K562 (cell line): Measurements from ENCODE around the gene UBXN1. TPM values are rescaled to one million over a fixed set of nuclear protein-coding genes. Genes with fewer than 3 reads are reported as not detected.
A peak's percentile ranks its signal among the peaks of the same experiment; 100 is the strongest.

Experiments used
- ATF2 ChIP-seq: sonication (generic); formaldehyde crosslinking; IDR thresholded peaks from 2 replicates; pipeline ENCODE4 v1.8.1; 2022; ENCODE audit warnings: missing genetic modification reagents
- CREB1 ChIP-seq, 2 experiments: sonication (generic) in 1 of 2; formaldehyde crosslinking in 1 of 2; IDR thresholded peaks; 2 replicates each; pipeline versions ENCODE4 v1.6.1 to v1.8.0; 2012 to 2022; ENCODE audit warnings: inconsistent platforms in 1 of 2, mild to moderate bottlenecking in 1 of 2, missing genetic modification reagents in 1 of 2, moderate library complexity in 1 of 2
- DIDO1 ChIP-seq: fragments of 450-650 bp; IDR thresholded peaks from 2 replicates; pipeline ENCODE4 v1.6.1; 2016; ENCODE audit warnings: low read depth, missing biosample characterization, missing genetic modification characterization
- E2F5 ChIP-seq: sonication (generic); formaldehyde crosslinking; IDR thresholded peaks from 2 replicates; pipeline ENCODE4 v1.8.0; 2022; ENCODE audit warnings: mild to moderate bottlenecking, missing genetic modification reagents
- HMGN3 ChIP-seq: IDR thresholded peaks from 2 replicates; pipeline ENCODE4 v1.6.1; 2011; ENCODE audit warnings: borderline replicate concordance, low read depth, mild to moderate bottlenecking, mixed read lengths, low read length; ENCODE audit not compliant: insufficient read length; ENCODE audit errors: extremely low read depth
- KAT2B ChIP-seq: IDR thresholded peaks from one replicate; pipeline ENCODE4 v1.6.1; 2012; ENCODE audit warnings: low read depth, mild to moderate bottlenecking, control low read depth, inconsistent platforms, low read length, moderate library complexity
- MAFG ChIP-seq: fragments of 450-650 bp; conservative IDR thresholded peaks from 2 replicates; pipeline ENCODE4 v1.6.1; 2016; ENCODE audit warnings: missing genetic modification characterization, missing compliant biosample characterization
- MCM3 ChIP-seq: fragments of 450-650 bp; IDR thresholded peaks from 2 replicates; pipeline ENCODE4 v1.6.1; 2016
- MCM7 ChIP-seq, 2 experiments: fragments of 450-650 bp; IDR thresholded peaks; 2 replicates each; pipeline ENCODE4 v1.6.1; 2016 to 2018
- MECOM ChIP-seq: fragments of 250-450 bp; sonication (Bioruptor Pico); IDR thresholded peaks from 2 replicates; pipeline ENCODE4 v1.8.0; 2022; ENCODE audit warnings: inconsistent platforms
- MYNN ChIP-seq, 2 experiments: sonication (generic); formaldehyde crosslinking in 1 of 2; IDR thresholded peaks; 2 replicates each; pipeline versions ENCODE4 v1.5.0 to v1.6.1; 2016 to 2020; ENCODE audit warnings: antibody characterized with exemption in 1 of 2, missing genetic modification reagents in 1 of 2
- NEUROD1 ChIP-seq: fragments of 150-350 bp; IDR thresholded peaks from 2 replicates; pipeline ENCODE4 v1.6.1; 2014; ENCODE audit warnings: borderline replicate concordance, low read length, low read depth; ENCODE audit not compliant: partially characterized antibody
- NR2F6 ChIP-seq: fragments of 450-650 bp; formaldehyde crosslinking; IDR thresholded peaks from 2 replicates; pipeline ENCODE4 v1.4.0; 2020; ENCODE audit warnings: mild to moderate bottlenecking
- OTX1 ChIP-seq: fragments of 450-650 bp; formaldehyde crosslinking; IDR thresholded peaks from 2 replicates; pipeline ENCODE4 v1.4.0; 2022; ENCODE audit warnings: mild to moderate bottlenecking
- PREB ChIP-seq: sonication (generic); formaldehyde crosslinking; IDR thresholded peaks from 2 replicates; pipeline ENCODE4 v1.8.1; 2023; ENCODE audit warnings: mild to moderate bottlenecking, missing genetic modification reagents
- PTBP1 ChIP-seq: fragments of 200-400 bp; formaldehyde crosslinking; IDR thresholded peaks from 2 replicates; pipeline ENCODE4 v1.6.1; 2017; ENCODE audit warnings: low read depth, low read length
- RCOR1 ChIP-seq, 2 experiments: IDR thresholded peaks; 2 replicates each; pipeline ENCODE4 v1.6.1; 2012; ENCODE audit warnings: low read depth in 2 of 2, low read length in 2 of 2, borderline replicate concordance in 1 of 2, improper control_type of control experiment in 1 of 2
- SIX5 ChIP-seq, 2 experiments: IDR thresholded peaks; 2 replicates each; pipeline ENCODE4 v1.6.1; 2011; ENCODE audit warnings: low read length in 2 of 2, borderline replicate concordance in 1 of 2, low read depth in 1 of 2, mild to moderate bottlenecking in 1 of 2, moderate library complexity in 1 of 2; ENCODE audit not compliant: insufficient read depth in 1 of 2
- SLC30A9 ChIP-seq: fragments of 250-450 bp; sonication (Bioruptor Pico); IDR thresholded peaks from 2 replicates; pipeline ENCODE4 v1.8.0; 2022; ENCODE audit warnings: mild to moderate bottlenecking, moderate library complexity
- SMARCB1 ChIP-seq: IDR thresholded peaks from 2 replicates; pipeline ENCODE4 v1.6.1; 2011; ENCODE audit warnings: improper control_type of control experiment, low read depth; ENCODE audit not compliant: insufficient read length
- TCF7L2 ChIP-seq: fragments of 150-350 bp; IDR thresholded peaks from 2 replicates; pipeline ENCODE4 v1.6.1; 2016; ENCODE audit warnings: low read depth, mild to moderate bottlenecking, low read length, moderate library complexity
- ZC3H11A ChIP-seq: IDR thresholded peaks from 2 replicates; pipeline ENCODE4 v1.6.1; 2012; ENCODE audit warnings: low read depth, low read length, improper control_type of control experiment
- ZNF511 ChIP-seq: sonication (generic); formaldehyde crosslinking; IDR thresholded peaks from 2 replicates; pipeline ENCODE4 v1.8.0; 2022; ENCODE audit warnings: mild to moderate bottlenecking, missing genetic modification reagents
- ZNF79 ChIP-seq: fragments of 250-450 bp; sonication (Bioruptor Pico); IDR thresholded peaks from 2 replicates; pipeline ENCODE4 v1.4.0; 2020; ENCODE audit warnings: low read depth, mild to moderate bottlenecking, moderate library complexity
- ZZZ3 ChIP-seq: fragments of 450-650 bp; IDR thresholded peaks from 2 replicates; pipeline ENCODE4 v1.6.1; 2016; ENCODE audit warnings: antibody characterized with exemption, mild to moderate bottlenecking, moderate library complexity
- polyA plus RNA-seq, 8 experiments: library from polyadenylated mRNA; depleted of rRNA in 4 of 8; stranded (reverse) in 5 of 8; unstranded in 3 of 8; fragments of >200 nt; fragmentation: Nextera tagmentation in 2 of 8; fragmentation: Illumina TruSeq in 1 of 8; extraction: Ambion mirVana in 2 of 8; extraction: Trizol in 1 of 8; gene quantifications; 2 replicates each; pipeline versions ENCODE4 v1.2.1 to v1.2.3, GENCODE V29; 2011 to 2014; ENCODE audit warnings: inconsistent platforms in 1 of 8, missing spikeins in 1 of 8
- total RNA-seq, 7 experiments: library from RNA; depleted of rRNA in 6 of 7; stranded (reverse); fragments of >200 nt in 6 of 7; fragmentation: Illumina TruSeq in 2 of 7; extraction: Trizol in 2 of 7; gene quantifications; 2 replicates each; pipeline versions ENCODE4 v1.2.1 to v1.2.3, GENCODE V29; 2011 to 2021; ENCODE audit warnings: low replicate concordance in 1 of 7

The UBXN1 gene
- total and polyA plus RNA-seq, 9 of the 15 experiments (the other 6 are each of a cell fraction or from before 2014, with no cell fraction given) = 4.8 to 263 (median 99.7) TPM

GRCh38 chr11:62671608-62672389, 7.1 kb downstream of the UBXN1 start, which contains the start of the genes LBHD1 and UQCC3 (continued):
- peak; percentile 75; the same call in 1 of the 2 replicates for TF ChIP-seq DIDO1
- no peak; the same call in 1 of the 2 replicates for TF ChIP-seq CREB1 (IDR thresholded peaks at IDR 0.05)
- TF ChIP-seq CREB1 (CRISPR knock-in tag; IDR thresholded peaks at IDR 0.05) = no peak; the same call in 1 of the 2 replicates
- peak; percentile 64 for TF ChIP-seq HMGN3
- TF ChIP-seq ATF2 = no peak
- TF ChIP-seq ZNF511 = no peak
- no peak; the same call in 1 of the 2 replicates for TF ChIP-seq ZC3H11A
- TF ChIP-seq NR2F6 (CRISPR knock-in tag) = no peak
- TF ChIP-seq SIX5 (IDR thresholded peaks at IDR 0.05; ENCODE audit: borderline replicate concordance in 1 of 2, insufficient read depth in 1 of 2, low read depth in 1 of 2, low read length in 2 of 2) = no peak
- no peak for TF ChIP-seq KAT2B
- 0 out of 2 replicates have a peak, but pooled peaks have one; percentile 25 for TF ChIP-seq MYNN (IDR thresholded peaks at IDR 0.05)
- no peak for TF ChIP-seq MYNN (CRISPR knock-in tag; IDR thresholded peaks at IDR 0.05)
- TF ChIP-seq ZZZ3 = 0 out of 2 replicates have a peak, but pooled peaks have one; percentile 54
- no peak for TF ChIP-seq MCM7 (IDR thresholded peaks at IDR 0.05)
- TF ChIP-seq MAFG = no peak
- peak; percentile 50; the same call in 1 of the 2 replicates for TF ChIP-seq OTX1 (CRISPR knock-in tag)
- TF ChIP-seq RCOR1 (IDR thresholded peaks at IDR 0.05; ENCODE audit: borderline replicate concordance in 1 of 2, low read depth in 2 of 2, low read length in 2 of 2) = peak in 1 of 2 experiments; percentile 4; a peak in 1 of 4 replicates
- no peak for TF ChIP-seq PREB (CRISPR knock-in tag)
- no peak for TF ChIP-seq NEUROD1
- TF ChIP-seq ZNF79 (CRISPR knock-in tag) = no peak
- no peak for TF ChIP-seq SLC30A9 (CRISPR knock-in tag)
- TF ChIP-seq PTBP1 = peak; percentile 1; the same call in 1 of the 2 replicates
- TF ChIP-seq E2F5 (CRISPR knock-in tag) = peak; percentile 79
- TF ChIP-seq SMARCB1 = no peak
- TF ChIP-seq MECOM = no peak
- no peak for TF ChIP-seq MCM3
- no peak for TF ChIP-seq TCF7L2
